ENCODE data around the gene DMRTB1. TPM values are rescaled to one million over a fixed set of nuclear protein-coding genes. Genes with fewer than 3 reads are reported as not detected.

The DMRTB1 gene
- total RNA-seq, 2 donors from 2014 or later: not detected

Other genes with a start within 250 kb of the DMRTB1 start
- 10 to 100 TPM; 28.7 to 38.6 TPM for gene CZIB, start 238.8 kb upstream of the DMRTB1 start, total RNA-seq
- 10 to 100 TPM; 49.3 to 57.6 TPM for gene MAGOH, start 220.9 kb upstream of the DMRTB1 start, total RNA-seq
- gene LRP8, start 131.3 kb upstream of the DMRTB1 start, total RNA-seq: 10 to 100 TPM; 15.1 to 18.6 TPM